GM11168 (cell line): ENCODE results near the gene ADGRL2.

Source experiments
- in situ Hi-C: fragments of 300-500 bp; cut with MboI; formaldehyde crosslinking; loops from one replicate; pipeline ENCODE4 v1.12.0; 2022; ENCODE audit warnings: low sequenced_read_pairs; ENCODE audit not compliant: unreplicated experiment

The ADGRL2 gene

GRCh38 chr1:81805537-81806431 is 5.0 kb downstream of the ADGRL2 start:
- in situ Hi-C loops = no loop called here

GRCh38 chr1:81806432-81806770 is 5.7 kb downstream of the ADGRL2 start:
- in situ Hi-C loops = no loop called here

GRCh38 chr1:81808760-81809159 is 8.0 kb downstream of the ADGRL2 start:
- in situ Hi-C loops = no loop called here

DNA sequence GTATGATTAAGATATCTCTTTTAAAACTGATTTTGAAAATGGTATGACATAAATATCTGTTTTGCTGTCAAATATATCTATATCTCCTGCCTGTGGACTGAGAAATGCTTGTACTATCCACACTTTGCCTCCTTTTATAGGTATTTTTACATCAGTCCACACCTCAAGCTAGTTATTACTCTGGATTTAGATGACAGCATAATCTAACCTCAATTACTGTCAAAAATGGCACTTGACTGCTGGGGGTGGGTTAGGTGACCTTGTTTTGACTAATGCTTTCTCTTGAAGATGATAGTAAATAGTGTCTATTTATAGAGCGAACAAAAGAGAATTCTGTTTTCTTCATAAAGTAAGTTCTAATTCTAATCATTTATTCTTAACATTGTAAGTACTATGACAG is 9.1 kb downstream of the ADGRL2 start:
- in situ Hi-C loops = no loop called here

DNA sequence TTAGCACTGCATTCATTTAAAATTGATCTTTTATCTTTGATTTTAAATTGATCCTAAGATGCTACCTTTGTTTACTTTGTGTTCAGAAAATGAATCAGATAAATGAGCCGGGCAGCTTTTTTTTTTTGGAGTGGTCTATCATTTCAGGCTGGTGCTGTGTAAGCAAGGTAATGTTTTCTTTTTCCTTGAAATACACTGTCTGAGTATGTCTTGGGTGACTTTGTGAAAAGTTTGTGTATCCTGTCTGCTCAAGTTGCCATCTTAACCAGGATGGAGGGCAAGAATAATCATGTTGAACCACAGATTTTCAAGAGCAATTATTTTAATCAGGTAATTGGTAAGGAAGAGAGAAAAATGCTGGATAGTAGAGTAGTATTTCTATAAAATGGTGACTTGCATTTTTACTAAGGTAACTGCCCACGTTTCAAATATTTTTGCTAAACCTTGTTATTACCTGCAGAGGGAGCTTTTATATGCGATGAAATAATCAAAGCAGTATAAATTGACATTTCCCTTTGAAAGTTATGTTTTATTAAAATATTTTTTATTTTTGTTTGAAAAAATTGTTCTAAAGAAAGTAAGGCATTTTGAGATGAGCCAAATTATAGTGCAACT is 11.1 kb downstream of the ADGRL2 start:
- in situ Hi-C loops = no loop called here

GRCh38 chr1:81812712-81813111 is 12.0 kb downstream of the ADGRL2 start:
- in situ Hi-C loops = no loop called here

DNA sequence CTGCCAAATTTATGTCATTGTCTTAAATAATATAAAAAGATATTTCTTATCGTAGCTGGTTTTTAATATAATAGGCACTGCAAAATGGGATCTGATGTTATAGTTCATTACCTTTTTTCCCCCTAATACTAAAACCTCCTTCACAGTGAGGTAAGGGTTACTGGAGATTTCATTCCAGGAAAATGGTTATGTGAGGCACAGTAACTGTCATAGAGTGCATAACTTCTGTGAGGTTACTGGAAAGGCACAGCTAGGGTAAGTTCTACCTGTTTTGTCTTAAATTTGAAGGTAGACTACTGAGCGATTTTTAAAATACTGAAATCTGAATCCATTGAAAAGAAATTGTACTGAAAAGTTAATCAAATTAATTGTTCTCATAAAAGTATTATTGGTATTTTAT is 13.0 kb downstream of the ADGRL2 start:
- in situ Hi-C loops = no loop called here

- in situ Hi-C loops = no loop called here
Observed at GRCh38 chr1:81819613-81820012, 18.9 kb downstream of the ADGRL2 start.

GRCh38 chr1:81820765-81821164 is 20.0 kb downstream of the ADGRL2 start:
- in situ Hi-C loops = no loop called here

DNA sequence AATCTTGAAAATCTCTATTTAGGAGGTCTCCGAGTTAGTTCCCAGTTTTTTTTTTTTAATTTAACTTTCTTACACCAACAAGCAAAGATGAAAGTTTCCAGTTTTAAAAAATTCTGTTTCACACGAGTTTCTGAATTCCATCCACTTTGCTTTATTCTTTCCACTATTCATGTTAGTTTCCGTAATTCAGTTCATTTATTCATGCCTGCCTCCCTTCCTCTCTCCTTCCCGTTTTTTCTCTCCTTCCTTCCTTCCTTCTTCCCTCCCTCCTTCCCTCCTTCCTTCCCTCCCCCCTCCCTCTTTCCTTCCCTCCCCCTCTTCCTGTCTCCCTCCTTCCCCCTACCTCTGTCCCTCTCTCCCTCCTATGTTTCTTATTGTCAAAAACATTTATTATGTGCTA is 22.3 kb downstream of the ADGRL2 start:
- in situ Hi-C loops = no loop called here

- in situ Hi-C loops = no loop called here
Observed at GRCh38 chr1:81824759-81825158, 24.0 kb downstream of the ADGRL2 start.

GRCh38 chr1:81827942-81828341 is 27.2 kb downstream of the ADGRL2 start:
- in situ Hi-C loops = no loop called here

- in situ Hi-C loops = no loop called here
Observed at GRCh38 chr1:81832573-81832972, 31.8 kb downstream of the ADGRL2 start.

DNA sequence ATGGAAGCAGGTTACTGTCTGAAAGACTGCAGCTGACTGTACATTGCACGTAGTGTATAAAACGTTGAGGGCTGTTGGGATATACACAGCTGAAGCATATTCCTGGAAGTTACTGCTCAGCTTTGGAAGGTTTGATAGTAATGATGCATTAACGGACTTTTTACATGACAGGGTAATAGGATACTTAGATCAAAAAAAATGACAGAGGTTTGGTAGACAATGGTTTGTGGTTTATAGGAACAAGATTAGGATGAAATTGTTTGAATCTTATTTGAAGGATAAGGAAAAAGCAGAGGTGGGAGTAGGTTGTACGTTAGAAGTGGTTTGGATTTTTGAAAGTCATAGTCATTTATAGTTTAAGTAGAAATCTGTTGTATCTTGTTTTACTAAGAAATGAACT is 33.0 kb downstream of the ADGRL2 start:
- in situ Hi-C loops = no loop called here

- in situ Hi-C loops = no loop called here
Observed at GRCh38 chr1:81834268-81834667, 33.5 kb downstream of the ADGRL2 start.

DNA sequence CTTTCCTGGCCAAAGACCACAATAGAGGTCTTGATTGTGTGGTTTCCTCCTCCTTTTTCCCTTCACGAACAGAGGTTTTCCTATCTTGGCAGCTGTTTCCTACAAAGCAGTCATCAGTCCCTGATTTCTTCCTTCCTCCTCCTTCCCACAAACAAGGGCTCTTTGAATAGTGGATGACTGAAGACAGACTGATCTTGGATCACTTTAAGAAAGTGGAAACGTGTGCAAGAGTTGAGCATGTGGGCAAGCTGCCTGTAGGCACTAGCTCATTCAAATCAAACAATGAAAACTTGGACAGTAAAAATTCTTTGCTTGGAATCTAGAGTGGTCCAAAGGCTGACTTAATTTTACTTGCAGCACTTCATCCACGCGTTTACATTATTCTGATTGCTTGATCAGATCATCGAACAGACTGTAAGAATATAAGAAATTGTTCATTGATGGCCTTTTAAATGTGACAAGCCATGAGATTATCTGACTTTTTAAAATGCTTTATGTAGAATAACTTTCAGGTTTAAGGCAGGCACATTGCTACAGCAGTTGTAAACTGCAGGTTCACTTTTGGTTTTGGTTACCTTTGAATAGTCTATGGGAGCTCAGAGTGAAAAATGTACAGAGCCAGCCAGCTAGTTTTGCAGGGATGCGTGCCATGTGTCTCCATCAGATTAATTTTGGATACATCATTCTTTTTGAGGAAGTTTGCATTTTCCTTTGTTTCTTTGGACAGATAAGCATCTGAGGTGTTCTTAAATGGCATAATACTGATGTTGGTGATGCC is 34.4 kb downstream of the ADGRL2 start:
- in situ Hi-C loops = no loop called here

DNA sequence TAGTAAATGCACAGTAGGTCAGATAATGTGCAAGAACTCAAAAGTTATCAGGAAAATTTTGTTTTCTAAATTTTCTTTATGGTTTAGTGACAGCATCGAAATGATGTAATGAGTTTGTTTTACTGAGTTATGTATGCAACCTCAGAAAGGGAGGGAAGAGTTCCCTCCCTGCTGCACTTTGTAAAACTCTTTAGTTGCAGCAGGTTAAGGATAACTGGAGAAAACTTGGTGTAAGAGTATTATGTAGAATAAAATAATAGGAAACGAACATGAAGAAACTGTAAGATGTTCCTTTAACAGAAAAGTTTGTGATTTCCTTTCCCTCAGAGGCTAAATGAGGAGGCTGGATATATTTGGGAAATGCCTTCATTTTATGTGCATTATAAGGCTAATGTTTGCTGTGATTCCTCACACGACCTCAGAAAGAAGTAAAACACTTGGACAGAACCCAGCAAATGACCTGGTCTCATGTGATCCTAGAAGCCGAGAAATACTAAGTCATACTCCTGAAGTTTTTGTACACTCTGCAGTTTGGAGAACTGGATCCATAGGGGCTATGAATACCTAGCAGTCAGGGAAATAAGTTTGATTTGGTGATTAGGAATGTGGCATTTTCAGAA is 35.4 kb downstream of the ADGRL2 start:
- in situ Hi-C loops = no loop called here

GRCh38 chr1:81838600-81839218 is 38.0 kb downstream of the ADGRL2 start:
- in situ Hi-C loops = no loop called here

DNA sequence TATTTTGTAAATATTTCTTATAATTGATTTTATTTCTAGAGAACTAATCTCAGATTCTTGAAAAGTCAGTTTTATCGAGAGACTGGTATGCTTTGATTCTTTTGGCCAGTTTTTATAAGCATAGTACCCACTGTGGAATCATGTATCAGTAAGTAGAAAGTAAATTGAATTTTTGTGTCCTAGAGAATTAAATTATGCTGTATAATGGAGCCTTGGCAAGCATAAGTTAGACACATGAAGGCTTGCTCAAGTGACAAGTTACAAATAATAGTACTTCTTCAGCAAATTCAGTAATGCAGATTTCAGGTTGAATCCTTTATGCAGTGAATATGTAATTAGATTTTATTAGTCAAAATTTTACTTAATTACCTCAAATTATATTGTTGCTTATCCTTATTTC is 40.1 kb downstream of the ADGRL2 start:
- in situ Hi-C loops = no loop called here

GRCh38 chr1:81841795-81842194 is 41.1 kb downstream of the ADGRL2 start:
- in situ Hi-C loops = no loop called here
